Renal cortex interstitium (tissue), 15 donors: ENCODE data around the gene SLC5A3. TPM values are rescaled to one million over a fixed set of nuclear protein-coding genes. Genes with fewer than 3 reads are reported as not detected.
A peak's percentile ranks its signal among the peaks of the same experiment; 100 is the strongest.

Source experiments
- DNase-seq, 11 donors: peaks; one replicate each; pipeline ENCODE4 v3.0.0-alpha.2; 2013; ENCODE audit warnings: low read depth in 9 of 11, low spot score in 4 of 11; ENCODE audit errors: extremely low read depth in 1 of 11
- long read RNA-seq, 16 experiments: transcript quantifications; one replicate each; lab custom pipeline, GENCODE V29; 2026
- polyA plus RNA-seq, 3 donors: library from polyadenylated mRNA; unstranded; fragments of 120-200 nt; gene quantifications; one replicate each; pipeline ENCODE4 v1.2.1, GENCODE V29; 2013; ENCODE audit not compliant: insufficient read length in 3 of 3

SLC5A3 gene
- polyA plus RNA-seq: 10 to 100 TPM; 35.4 to 44.1 (median 43.3) TPM
- long read RNA-seq, donor 1, full-length matches to known transcripts: 9 of 9 reads
- long read RNA-seq, donor 1, partial matches to known transcripts: 0 of 9 reads
- long read RNA-seq, donor 1, other reads (novel, unspliced or antisense): 0 of 9 reads
- long read RNA-seq, donor 2, full-length matches to known transcripts: 18 of 18 reads
- long read RNA-seq, donor 2, partial matches to known transcripts: 0 of 18 reads
- long read RNA-seq, donor 2, other reads (novel, unspliced or antisense): 0 of 18 reads
- long read RNA-seq, donor 3, full-length matches to known transcripts: 4 of 4 reads
- long read RNA-seq, donor 3, partial matches to known transcripts: 0 of 4 reads
- long read RNA-seq, donor 3, other reads (novel, unspliced or antisense): 0 of 4 reads
- long read RNA-seq, donor 4, full-length matches to known transcripts: 5 of 5 reads
- long read RNA-seq, donor 4, partial matches to known transcripts: 0 of 5 reads
- long read RNA-seq, donor 4, other reads (novel, unspliced or antisense): 0 of 5 reads
- long read RNA-seq, donor 5, full-length matches to known transcripts: 26 of 26 reads
- long read RNA-seq, donor 5, partial matches to known transcripts: 0 of 26 reads
- long read RNA-seq, donor 5, other reads (novel, unspliced or antisense): 0 of 26 reads
- long read RNA-seq, donor 6, full-length matches to known transcripts: 15 of 15 reads
- long read RNA-seq, donor 6, partial matches to known transcripts: 0 of 15 reads
- long read RNA-seq, donor 6, other reads (novel, unspliced or antisense): 0 of 15 reads
- long read RNA-seq, donor 7, full-length matches to known transcripts: 9 of 9 reads
- long read RNA-seq, donor 7, partial matches to known transcripts: 0 of 9 reads
- long read RNA-seq, donor 7, other reads (novel, unspliced or antisense): 0 of 9 reads
- long read RNA-seq, donor 8, full-length matches to known transcripts: 20 of 20 reads
- long read RNA-seq, donor 8, partial matches to known transcripts: 0 of 20 reads
- long read RNA-seq, donor 8, other reads (novel, unspliced or antisense): 0 of 20 reads
- long read RNA-seq, donor 9, full-length matches to known transcripts: 10 of 10 reads
- long read RNA-seq, donor 9, partial matches to known transcripts: 0 of 10 reads
- long read RNA-seq, donor 9, other reads (novel, unspliced or antisense): 0 of 10 reads
- long read RNA-seq, donor 10, full-length matches to known transcripts: 18 of 18 reads
- long read RNA-seq, donor 10, partial matches to known transcripts: 0 of 18 reads
- long read RNA-seq, donor 10, other reads (novel, unspliced or antisense): 0 of 18 reads
- long read RNA-seq, donor 11, full-length matches to known transcripts: 7 of 7 reads
- long read RNA-seq, donor 11, partial matches to known transcripts: 0 of 7 reads
- long read RNA-seq, donor 11, other reads (novel, unspliced or antisense): 0 of 7 reads
- long read RNA-seq, donor 12, full-length matches to known transcripts: 4 of 4 reads
- long read RNA-seq, donor 12, partial matches to known transcripts: 0 of 4 reads
- long read RNA-seq, donor 12, other reads (novel, unspliced or antisense): 0 of 4 reads
- long read RNA-seq, donor 13, full-length matches to known transcripts: 12 of 12 reads
- long read RNA-seq, donor 13, partial matches to known transcripts: 0 of 12 reads
- long read RNA-seq, donor 13, other reads (novel, unspliced or antisense): 0 of 12 reads
- long read RNA-seq, donor 14, full-length matches to known transcripts: 5 of 5 reads
- long read RNA-seq, donor 14, partial matches to known transcripts: 0 of 5 reads
- long read RNA-seq, donor 14, other reads (novel, unspliced or antisense): 0 of 5 reads
- long read RNA-seq, donor 15, full-length matches to known transcripts: 8 of 8 reads
- long read RNA-seq, donor 15, partial matches to known transcripts: 0 of 8 reads
- long read RNA-seq, donor 15, other reads (novel, unspliced or antisense): 0 of 8 reads
- long read RNA-seq, donor 16, full-length matches to known transcripts: 22 of 22 reads
- long read RNA-seq, donor 16, partial matches to known transcripts: 0 of 22 reads
- long read RNA-seq, donor 16, other reads (novel, unspliced or antisense): 0 of 22 reads

GRCh38 chr21:34073032-34073748 lies at the start of gene SLC5A3, which contains the start of gene MRPS6:
SLC5A3 (plus strand) TSS chr21:34073578; CDS start chr21:34095199, 21,621 bp downstream.
MRPS6 (plus strand) TSS chr21:34073578; CDS start chr21:34073701, 123 bp downstream.
- peak; percentile 50 to 86 (median 82) for DNase-seq

GRCh38 chr21:34023691-34024373 lies 49.5 kb upstream of the SLC5A3 start:
- DNase-seq: no peak

- no peak for DNase-seq
Measured at GRCh38 chr21:34024374-34024693, 49.0 kb upstream of the SLC5A3 start.

GRCh38 chr21:34027721-34028461 lies 45.5 kb upstream of the SLC5A3 start:
- no peak for DNase-seq

GRCh38 chr21:34029743-34030528 lies 43.4 kb upstream of the SLC5A3 start:
- peak in 10 of 11 donors; percentile 35 to 69 (median 56) for DNase-seq

- DNase-seq: no peak
Measured at GRCh38 chr21:34031835-34032370, 41.5 kb upstream of the SLC5A3 start.

GRCh38 chr21:34034369-34035014 lies 38.9 kb upstream of the SLC5A3 start:
- DNase-seq: peak in 6 of 11 donors; percentile 28 to 45 (median 32)

- no peak for DNase-seq
Measured at GRCh38 chr21:34035619-34036354, 37.6 kb upstream of the SLC5A3 start.

- peak in 1 of 11 donors; percentile 29 for DNase-seq
Measured at GRCh38 chr21:34037009-34037795, 36.2 kb upstream of the SLC5A3 start.

- DNase-seq: no peak
Measured at GRCh38 chr21:34039678-34040382, 33.5 kb upstream of the SLC5A3 start.

GRCh38 chr21:34042735-34043134 lies 30.6 kb upstream of the SLC5A3 start:
- DNase-seq: no peak

- DNase-seq: no peak
Measured at GRCh38 chr21:34043333-34043732, 30.0 kb upstream of the SLC5A3 start.
